D721Med (cell line): ENCODE measurements around the gene SLC38A2.
"Not testable (repeated sequence)": the region's sequence is repeated elsewhere in the genome, so short reads cannot be mapped to it uniquely, and the experiment has no call there.

Experiments used
- DNase-seq: peaks from one replicate; pipeline ENCODE4 v3.0.0; 2011; ENCODE audit warnings: low spot score; ENCODE audit not compliant: insufficient read length
- FAIRE-seq: peaks from 2 replicates; lab custom pipeline; 2011; peaks lifted over from hg19 to GRCh38; lab: Jason Lieb, UNC
- CTCF ChIP-seq: IDR thresholded peaks from 2 replicates; pipeline ENCODE4 v1.5.1; 2012; ENCODE audit warnings: mild to moderate bottlenecking, control low read depth; ENCODE audit not compliant: insufficient read depth; ENCODE audit errors: missing control alignments

Gene SLC38A2

GRCh38 chr12:46342562-46343033 is 30.0 kb downstream of the SLC38A2 start:
- peak; percentile 89 for TF ChIP-seq CTCF
- no peak for FAIRE-seq
- DNase-seq, result no peak

GRCh38 chr12:46339051-46339450 is 33.5 kb downstream of the SLC38A2 start:
- no peak for TF ChIP-seq CTCF
- DNase-seq, result no peak

DNA sequence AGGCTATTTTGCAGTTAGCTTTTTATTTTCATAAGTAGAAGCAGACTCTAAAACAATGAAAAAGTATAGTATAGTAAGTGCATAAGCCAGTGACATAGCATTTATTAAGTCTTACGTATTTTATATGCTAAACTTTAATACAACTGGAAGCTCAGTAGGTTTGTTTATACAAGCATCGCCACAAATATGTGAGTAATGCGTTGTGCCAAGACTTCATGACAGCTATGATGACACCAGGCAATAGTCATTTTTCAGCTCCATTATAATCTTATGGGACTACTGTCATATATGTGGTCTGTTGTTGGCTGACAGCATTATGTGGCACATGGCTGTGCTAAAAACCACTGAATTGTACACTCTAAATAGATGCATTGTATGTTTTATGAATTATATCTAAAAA is 40.3 kb downstream of the SLC38A2 start:
- TF ChIP-seq CTCF, result no peak
- DNase-seq (no peak), FAIRE-seq (no peak)

More at GRCh38 chr12:46339051-46339450, 33.5 kb downstream of the SLC38A2 start:
- no peak for FAIRE-seq

DNA sequence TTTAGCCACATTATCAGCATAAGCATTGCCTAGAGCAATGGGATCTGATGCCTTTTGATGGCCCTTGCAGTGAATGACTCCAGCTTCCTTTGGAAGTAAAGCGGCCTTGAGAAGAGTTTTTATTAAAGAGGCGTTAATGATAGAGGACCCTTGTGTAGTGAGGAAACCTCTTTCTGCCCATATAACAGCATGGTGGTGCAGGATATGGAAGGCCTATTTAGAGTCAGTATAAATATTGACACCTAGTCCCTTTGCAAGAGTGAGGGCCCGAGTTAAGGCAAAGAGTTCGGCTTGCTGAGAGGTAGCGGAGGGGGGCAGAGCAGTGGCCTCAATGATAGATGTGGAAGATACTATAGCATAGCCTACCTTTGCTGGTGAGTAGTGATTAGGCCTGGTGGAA is 47.5 kb downstream of the SLC38A2 start:
- not testable (repeated sequence) for DNase-seq, FAIRE-seq

DNA sequence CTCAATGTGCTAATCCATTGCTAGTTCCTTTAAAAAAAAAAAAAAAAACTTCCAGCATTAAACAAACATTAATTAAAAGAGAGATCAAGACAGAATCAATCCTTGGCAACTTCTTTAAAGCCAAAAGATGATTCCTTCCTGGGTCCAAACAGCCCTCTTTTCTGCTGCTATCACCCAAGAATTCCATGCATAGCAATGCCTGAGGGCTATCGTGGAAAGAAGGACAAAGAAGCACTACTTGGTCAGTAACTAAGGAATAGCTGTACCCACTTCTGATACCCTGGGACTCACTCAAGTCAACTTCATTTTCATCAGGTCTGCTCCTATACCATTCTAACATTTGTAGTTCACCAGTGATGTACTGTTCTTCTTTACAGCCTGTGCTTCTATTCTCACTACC is 51.8 kb downstream of the SLC38A2 start:
- DNase-seq (no peak), FAIRE-seq (no peak)
- no peak for TF ChIP-seq CTCF

DNA sequence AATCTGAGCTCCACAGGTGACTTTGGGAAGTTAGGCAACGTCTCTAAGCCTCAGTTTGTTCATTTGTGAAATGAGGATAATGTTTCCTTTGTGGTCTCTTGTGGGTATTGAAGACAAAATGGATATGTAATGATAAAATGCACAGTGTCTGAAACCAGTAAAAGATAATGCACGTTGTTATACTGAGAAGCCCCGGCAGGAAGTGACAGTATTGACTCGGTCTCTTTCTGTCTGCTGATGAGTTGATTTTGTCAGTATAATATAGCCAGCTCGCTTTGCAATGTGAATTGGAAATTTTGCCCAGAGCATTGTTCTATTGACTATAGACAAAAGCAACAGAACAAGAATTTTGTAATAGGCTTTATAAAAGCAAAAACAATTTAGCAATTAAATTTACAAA is 54.5 kb downstream of the SLC38A2 start:
- FAIRE-seq (no peak), DNase-seq (no peak)
- no peak for TF ChIP-seq CTCF
